Measurements from ENCODE around the gene TMEM131. TPM values are rescaled to one million over a fixed set of nuclear protein-coding genes. Genes with fewer than 3 reads are reported as not detected.

Gene TMEM131
- total RNA-seq, 1 donor from 2014 or later = 52.9 TPM

- peaks cover 17% of the 10 kb centered on the region for H3K36me3 Mint-ChIP-seq
- H3K4me1 Mint-ChIP-seq = peaks cover 14% of the 10 kb centered on the region
- peaks cover 5% of the 10 kb centered on the region for H3K9me3 Mint-ChIP-seq
- H3K4me3 Mint-ChIP-seq = no peak overlapping the region
- no peak for DNase-seq (ENCODE audit: low spot score in 2 of 2, unreplicated experiment in 2 of 2)
- H3K27me3 Mint-ChIP-seq (ENCODE audit: low read depth) = no peaks in the 10 kb centered on the region
- TF ChIP-seq CTCF (IDR thresholded peaks at IDR 0.05; ENCODE audit: unreplicated experiment) = no peak
- H3K27ac Mint-ChIP-seq = no peak overlapping the region
Observed at GRCh38 chr2:97747285-97747684, 248.5 kb downstream of the TMEM131 start.

DNA sequence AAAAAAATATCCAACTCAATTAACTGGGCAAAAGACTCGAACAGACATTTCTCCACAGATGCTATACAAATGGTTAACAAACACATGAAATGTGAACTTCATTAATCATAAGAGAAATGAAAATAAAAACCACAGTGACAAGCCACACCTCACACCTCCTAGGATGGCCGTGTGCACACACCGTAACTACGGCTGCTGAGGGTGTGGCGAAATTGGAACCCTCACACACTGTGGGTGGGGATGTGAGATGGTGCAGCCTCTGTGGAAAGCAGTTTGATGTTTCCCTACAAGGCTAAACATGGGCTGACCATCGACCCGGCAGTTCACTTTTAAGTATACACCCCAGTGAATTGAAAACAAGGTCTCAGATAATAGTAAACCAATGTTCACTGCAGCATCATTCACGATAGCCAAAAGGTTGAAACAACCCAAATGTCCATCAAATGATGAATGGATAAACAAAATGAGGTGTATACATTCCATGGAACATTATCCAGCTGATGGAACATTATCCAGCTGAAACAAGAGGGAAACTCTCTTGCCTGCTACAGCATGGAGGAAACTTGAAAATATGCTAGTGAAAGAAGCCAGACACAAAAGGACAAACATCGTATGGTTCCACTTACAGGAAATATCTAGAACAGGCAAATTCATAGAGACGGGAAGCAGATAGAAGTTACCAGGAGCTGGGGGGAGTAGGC lies 250.1 kb downstream of the TMEM131 start:
- Mint-ChIP-seq H3K4me1 (peaks cover 18% of the 10 kb centered on the region), H3K4me3 (no peak overlapping the region), H3K27ac (no peak overlapping the region), H3K27me3 (ENCODE audit: low read depth) (no peaks in the 10 kb centered on the region), H3K9me3 (peaks cover 5% of the 10 kb centered on the region), H3K36me3 (peaks cover 10% of the 10 kb centered on the region)
- no peak for DNase-seq (ENCODE audit: low spot score in 2 of 2, unreplicated experiment in 2 of 2)
- no peak for TF ChIP-seq CTCF (IDR thresholded peaks at IDR 0.05; ENCODE audit: unreplicated experiment)

GRCh38 chr2:97743913-97744312 lies 251.8 kb downstream of the TMEM131 start:
- Mint-ChIP-seq H3K27me3 (ENCODE audit: low read depth) (no peaks in the 10 kb centered on the region), H3K27ac (no peak overlapping the region), H3K4me1 (peaks cover 20% of the 10 kb centered on the region), H3K36me3 (peaks cover 10% of the 10 kb centered on the region), H3K4me3 (no peak overlapping the region), H3K9me3 (peaks cover 5% of the 10 kb centered on the region)
- TF ChIP-seq CTCF (IDR thresholded peaks at IDR 0.05; ENCODE audit: unreplicated experiment) = no peak
- no peak for DNase-seq (ENCODE audit: low spot score in 2 of 2, unreplicated experiment in 2 of 2)

DNA sequence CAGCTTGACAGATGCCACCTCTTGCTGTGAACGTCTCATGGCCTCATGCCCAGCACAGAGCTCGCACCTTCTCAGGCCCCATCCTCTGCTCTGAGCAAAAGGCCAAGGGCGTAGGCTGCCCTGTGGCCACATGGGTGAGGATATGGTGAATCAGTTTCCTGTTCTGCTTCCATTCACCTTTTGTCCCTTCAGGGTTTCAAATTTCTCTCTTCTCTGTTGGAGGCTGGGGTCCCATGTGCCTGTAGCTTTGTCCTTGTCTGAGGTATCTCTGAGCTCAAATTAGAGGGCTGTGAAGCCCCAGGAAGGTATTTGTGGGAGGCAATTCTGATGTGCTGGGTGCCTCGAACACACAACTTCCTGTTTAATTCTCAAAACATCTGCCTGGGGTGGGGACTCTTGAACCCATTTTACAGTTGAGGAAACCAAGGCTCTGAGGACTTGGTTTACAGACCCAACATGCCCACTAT lies 253.3 kb downstream of the TMEM131 start:
- peaks cover 19% of the 10 kb centered on the region for H3K4me1 Mint-ChIP-seq
- no peak overlapping the region for H3K27ac Mint-ChIP-seq
- no peak for TF ChIP-seq CTCF (IDR thresholded peaks at IDR 0.05; ENCODE audit: unreplicated experiment)

GRCh38 chr2:97741686-97742085 lies 254.1 kb downstream of the TMEM131 start:
- no peak overlapping the region for H3K27ac Mint-ChIP-seq
- H3K4me3 Mint-ChIP-seq = no peak overlapping the region

More for the DNA sequence above, 253.3 kb downstream of the TMEM131 start:
- Mint-ChIP-seq H3K36me3 (peaks cover 10% of the 10 kb centered on the region), H3K4me3 (no peak overlapping the region), H3K27me3 (ENCODE audit: low read depth) (no peaks in the 10 kb centered on the region), H3K9me3 (peaks cover 5% of the 10 kb centered on the region)
- DNase-seq (ENCODE audit: low spot score in 2 of 2, unreplicated experiment in 2 of 2) = no peak

More at GRCh38 chr2:97741686-97742085, 254.1 kb downstream of the TMEM131 start:
- Mint-ChIP-seq H3K4me1 (peaks cover 17% of the 10 kb centered on the region), H3K27me3 (ENCODE audit: low read depth) (no peaks in the 10 kb centered on the region), H3K9me3 (peaks cover 5% of the 10 kb centered on the region), H3K36me3 (peaks cover 10% of the 10 kb centered on the region)
- TF ChIP-seq CTCF (IDR thresholded peaks at IDR 0.05; ENCODE audit: unreplicated experiment) = no peak
- no peak for DNase-seq (ENCODE audit: low spot score in 2 of 2, unreplicated experiment in 2 of 2)

All from mesothelial cell of epicardium (in vitro differentiated cells).